Gastroesophageal sphincter (tissue), 4 donors: ENCODE data around the gene SLC4A5. TPM values are rescaled to one million over a fixed set of nuclear protein-coding genes. Genes with fewer than 3 reads are reported as not detected.
A peak's percentile ranks its signal among the peaks of the same experiment; 100 is the strongest.

Experiments
- ATAC-seq: fragments of 150-250 bp; one replicate; pipeline ENCODE4 v1.9.1; 2016; ENCODE audit warnings: mild to moderate bottlenecking, moderate library complexity
- H3K27ac ChIP-seq, 4 donors: fragments of 200-600 bp; sonication (generic) in 3 of 4; 1 replicate in 3 of 4; 2 replicates in 1 of 4; pipeline ENCODE4 v1.5.1; 2016 to 2019
- H3K27me3 ChIP-seq: fragments of 200-600 bp; sonication (generic); one replicate; pipeline ENCODE4 v1.5.1; 2019
- H3K36me3 ChIP-seq, 2 donors: fragments of 200-600 bp; sonication (generic); one replicate each; pipeline ENCODE4 v1.5.1; 2019; ENCODE audit warnings: control low read depth in 1 of 2
- H3K4me1 ChIP-seq, 3 donors: fragments of 200-600 bp; sonication (generic); 1 replicate in 2 of 3; 2 replicates in 1 of 3; pipeline ENCODE4 v1.5.1; 2016 to 2019; ENCODE audit warnings: control low read depth in 2 of 3
- H3K4me3 ChIP-seq, 2 donors: fragments of 200-600 bp; sonication (generic); one replicate each; pipeline ENCODE4 v1.5.1; 2019; ENCODE audit warnings: mild to moderate bottlenecking in 1 of 2, moderate library complexity in 1 of 2
- H3K9me3 ChIP-seq, 3 donors: fragments of 200-600 bp; sonication (generic); one replicate each; pipeline ENCODE4 v1.5.1; 2017 to 2019; ENCODE audit warnings: control low read depth in 2 of 3
- CTCF ChIP-seq, 4 experiments: fragments of 200-600 bp in 2 of 4; fragments of 450-650 bp in 2 of 4; sonication (generic) in 1 of 4; IDR thresholded peaks; one replicate each; pipeline ENCODE4 v1.5.1; 2017 to 2019; ENCODE audit warnings: antibody characterized with exemption in 4 of 4, mild to moderate bottlenecking in 2 of 4, moderate library complexity in 2 of 4
- EP300 ChIP-seq: sonication (generic); formaldehyde crosslinking; IDR thresholded peaks from one replicate; pipeline ENCODE4 v1.6.1; 2017; ENCODE audit warnings: antibody characterized with exemption, mild to moderate bottlenecking
- POLR2A ChIP-seq, 2 donors: fragments of 450-650 bp; IDR thresholded peaks; one replicate each; pipeline ENCODE4 v1.6.1; 2017; ENCODE audit warnings: antibody characterized with exemption in 2 of 2, mild to moderate bottlenecking in 2 of 2, moderate library complexity in 1 of 2
- POLR2AphosphoS5 ChIP-seq: sonication (generic); formaldehyde crosslinking; IDR thresholded peaks from one replicate; pipeline ENCODE4 v1.6.1; 2017; ENCODE audit warnings: antibody characterized with exemption
- WGBS, 2 donors: methylation state at CpG; one replicate each; pipeline ENCODE4 v1.1.5; 2018; ENCODE audit warnings: low coverage in 1 of 2; 5-methylcytosine and 5-hydroxymethylcytosine counted together
- total RNA-seq, 4 donors: library from RNA; depleted of rRNA; stranded (reverse); fragments of >200 nt; gene quantifications; one replicate each; pipeline ENCODE4 v1.1.0, GENCODE V29; 2016

The SLC4A5 gene
- total RNA-seq, 4 donors from 2014 or later, result 1.8 to 9.4 (median 5.0) TPM

- no peak for ATAC-seq
- 0 to 33% methylated on average over 1 of the region's 1 CpG for WGBS, 2 donors
These were observed 141.6 kb downstream of the SLC4A5 start for GRCh38 chr2:74201596-74201995.

DNA sequence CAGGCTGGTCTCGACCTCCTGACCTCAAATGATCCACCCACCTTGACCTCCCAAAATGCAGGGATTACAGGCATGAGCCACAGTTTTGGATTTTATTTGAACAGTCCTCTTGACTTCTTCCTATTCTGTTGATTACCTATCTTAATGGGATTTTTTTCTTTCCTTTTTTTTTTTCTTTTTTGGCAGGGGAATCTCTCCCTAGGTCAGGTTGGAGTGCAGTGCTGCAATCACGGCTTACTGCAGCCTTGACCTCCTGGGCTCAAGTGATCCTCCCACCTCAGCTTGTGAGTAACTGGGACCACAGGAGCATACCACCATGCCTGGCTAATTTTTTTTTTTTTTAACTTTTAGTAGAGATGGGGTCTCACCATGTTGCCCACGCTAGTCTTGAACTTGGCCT is 142.0 kb downstream of the SLC4A5 start:
- Histone ChIP-seq H3K4me1 (peaks cover 0 to 57% (median 11%) of the 10 kb centered on the region in 3 donors), H3K27me3 (no peaks in the 10 kb centered on the region), H3K4me3 (peak overlapping the region in 1 of 2 donors; percentile 69), H3K9me3 (no peaks in the 10 kb centered on the region), H3K36me3 (no peaks in the 10 kb centered on the region), H3K27ac (peak overlapping the region in 1 of 4 donors; percentile 46)
- 80 to 100% methylated on average over 1 to 3 of the region's 3 CpGs for WGBS, 2 donors
- TF ChIP-seq CTCF (IDR thresholded peaks at IDR 0.05) (no peak), POLR2AphosphoS5 (no peak), EP300 (no peak), POLR2A (IDR thresholded peaks at IDR 0.05) (no peak)
- no peak for ATAC-seq

More at GRCh38 chr2:74201596-74201995, 141.6 kb downstream of the SLC4A5 start:
- Histone ChIP-seq H3K4me3 (no peak overlapping the region), H3K27ac (peak overlapping the region in 1 of 4 donors; percentile 48), H3K36me3 (no peaks in the 10 kb centered on the region), H3K27me3 (no peaks in the 10 kb centered on the region), H3K4me1 (peaks cover 0 to 61% (median 14%) of the 10 kb centered on the region in 3 donors), H3K9me3 (no peaks in the 10 kb centered on the region)
- TF ChIP-seq POLR2AphosphoS5, result peak; percentile 97
- TF ChIP-seq EP300, result no peak

DNA sequence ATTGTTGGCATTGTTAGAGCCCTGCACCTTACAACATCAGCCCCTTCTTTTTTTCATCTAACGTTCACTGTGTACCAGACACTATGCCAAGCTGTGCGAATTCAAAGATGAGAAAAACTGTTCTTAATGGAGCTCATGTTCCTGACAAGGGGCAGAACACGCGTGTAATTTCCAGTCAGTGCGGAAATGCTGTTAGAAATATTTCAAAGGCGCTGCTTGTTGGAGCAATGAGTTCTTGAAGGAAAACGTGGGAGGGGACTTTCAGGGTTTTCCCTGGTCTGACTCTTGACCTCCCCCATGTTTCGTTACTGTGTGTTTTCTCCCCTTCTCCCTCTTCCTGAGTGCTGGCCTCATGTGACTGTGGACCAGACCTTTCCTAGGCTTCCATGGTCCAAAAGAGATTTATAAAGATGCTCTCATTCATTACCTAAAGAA is 143.3 kb downstream of the SLC4A5 start:
- Histone ChIP-seq H3K36me3 (no peaks in the 10 kb centered on the region), H3K27ac (peak overlapping the region in 2 of 4 donors; percentile 89 to 96), H3K9me3 (no peaks in the 10 kb centered on the region), H3K4me3 (peak overlapping the region; percentile 49 to 69), H3K4me1 (peaks cover 0 to 47% (median 7%) of the 10 kb centered on the region in 3 donors), H3K27me3 (no peaks in the 10 kb centered on the region)
- WGBS, 2 donors, result 39 to 58% methylated on average over 4 to 8 of the region's 8 CpGs
- TF ChIP-seq EP300, result no peak
- no peak for TF ChIP-seq POLR2A (IDR thresholded peaks at IDR 0.05)
- TF ChIP-seq POLR2AphosphoS5, result no peak
- TF ChIP-seq CTCF (IDR thresholded peaks at IDR 0.05), result no peak
- ATAC-seq, result no peak

DNA sequence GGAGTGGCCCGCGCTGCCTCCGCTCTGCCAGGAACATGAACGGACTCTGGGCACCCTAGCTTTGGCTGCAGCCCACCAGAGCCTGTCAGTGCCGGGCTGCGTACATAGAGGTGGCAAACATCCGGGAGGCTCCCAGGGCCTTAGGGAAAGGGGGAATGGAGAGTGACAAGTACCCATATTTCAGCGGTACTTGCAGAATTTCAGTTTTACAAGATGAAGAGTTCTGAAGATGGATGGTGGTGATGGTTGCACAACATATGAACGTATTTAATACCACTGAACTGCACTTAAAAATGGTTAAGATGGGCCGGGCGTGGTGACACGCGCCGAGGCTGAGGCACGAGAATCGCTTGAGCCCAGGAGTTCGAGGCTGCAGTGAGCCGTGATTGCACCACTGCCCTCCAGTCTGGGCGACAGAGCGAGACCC is 143.9 kb downstream of the SLC4A5 start:
- Histone ChIP-seq H3K4me1 (peaks cover 0 to 47% (median 7%) of the 10 kb centered on the region in 3 donors), H3K27me3 (no peaks in the 10 kb centered on the region), H3K4me3 (peak overlapping the region; percentile 49 to 69), H3K27ac (peak overlapping the region; percentile 50 to 96 (median 91)), H3K36me3 (no peaks in the 10 kb centered on the region), H3K9me3 (no peaks in the 10 kb centered on the region)
- peak in 1 of 2 donors; percentile 6 for TF ChIP-seq POLR2A (IDR thresholded peaks at IDR 0.05)
- TF ChIP-seq EP300, result no peak
- TF ChIP-seq CTCF (IDR thresholded peaks at IDR 0.05), result no peak
- peak; percentile 69 for TF ChIP-seq POLR2AphosphoS5
- ATAC-seq, result peak; percentile 20
- 9% methylated on average over 15 of the region's 20 CpGs; no CpG with 5 or more reads in 1 of the 2 donors for WGBS, 2 donors

- peak within 1 kb of the TSS; percentile 49 to 69 for H3K4me3 ChIP-seq
- H3K9me3 ChIP-seq, result no peaks in the 10 kb centered on the region
- TF ChIP-seq EP300 (no peak), CTCF (IDR thresholded peaks at IDR 0.05) (peak; percentile 57 to 91 (median 82)), POLR2AphosphoS5 (peak; percentile 90), POLR2A (IDR thresholded peaks at IDR 0.05) (peak; percentile 54 to 63)
- peak; percentile 95 for ATAC-seq
- no CpG with 5 or more reads among the region's 96 CpGs for WGBS, 2 donors
- H3K27ac ChIP-seq, result peak within 1 kb of the TSS; percentile 50 to 96 (median 91)
- no peaks in the 10 kb centered on the region for H3K36me3 ChIP-seq
- peaks cover 0 to 47% (median 7%) of the 10 kb centered on the region in 3 donors for H3K4me1 ChIP-seq
- peaks cover 1% of the 10 kb centered on the region for H3K27me3 ChIP-seq
These were observed 144.5 kb downstream of the SLC4A5 start, which contains the start of gene MTHFD2 for GRCh38 chr2:74198461-74199274. MTHFD2 (plus strand) TSS chr2:74198615; CDS start chr2:74198642, 27 bp downstream.
